Measurements from ENCODE around the gene RPAP2.
"Not testable (repeated sequence)": the region's sequence is repeated elsewhere in the genome, so short reads cannot be mapped to it uniquely, and the experiment has no call there.

Gene RPAP2
- 42.3 to 59.7 (median 54.5) reads per million in 4 donors for total RNA-seq

DNA sequence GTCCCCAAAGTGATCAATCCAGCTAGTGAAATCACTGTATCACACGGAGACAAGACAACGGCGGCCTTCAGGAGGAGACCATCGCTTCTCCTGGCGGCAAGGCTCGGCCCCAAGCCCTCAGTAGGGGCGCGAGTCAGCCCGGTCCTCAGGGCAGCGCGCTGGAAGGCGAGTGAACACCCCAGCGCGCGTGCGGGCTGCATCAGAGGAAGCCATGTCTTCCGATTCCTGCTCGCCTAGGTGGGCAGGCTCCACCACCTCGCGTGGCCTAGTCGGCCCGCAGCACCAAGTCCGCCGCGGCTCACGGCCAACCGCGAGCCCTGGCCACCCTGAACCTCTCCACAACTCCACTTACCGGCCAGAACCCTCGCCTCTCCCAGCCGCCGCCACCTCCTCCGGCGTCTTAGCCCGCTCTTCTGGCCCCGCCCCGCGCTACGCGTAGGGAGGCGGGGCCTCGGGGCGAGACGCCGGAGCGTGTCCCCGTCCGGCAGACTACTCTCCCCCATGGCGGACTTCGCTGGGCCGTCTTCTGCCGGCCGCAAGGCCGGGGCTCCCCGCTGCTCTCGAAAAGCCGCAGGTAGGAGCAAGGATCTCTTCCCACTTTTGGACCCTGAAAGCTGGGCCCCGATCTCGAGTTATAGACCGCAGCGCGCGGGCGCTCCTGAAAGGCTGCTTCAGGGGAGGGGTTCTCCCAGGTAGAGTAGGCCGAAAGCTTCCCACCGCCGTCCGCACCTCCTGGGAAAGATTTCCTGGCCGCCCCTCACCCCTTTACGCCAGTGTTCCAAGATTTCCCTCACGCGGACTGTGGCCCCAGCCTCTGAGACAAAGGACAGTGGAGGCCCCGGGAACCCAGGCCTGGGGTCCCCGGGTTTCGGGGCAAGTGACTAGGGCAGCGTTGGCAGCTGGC, at the start of gene RPAP2, which contains the start of gene GLMN:
Gene RPAP2, plus strand, starts transcription at position 487 of the 904 bp plus-strand sequence. Its CDS starts 15 bp downstream, at position 502.
Gene GLMN, minus strand, starts transcription at position 415 of the 904 bp plus-strand sequence. CDS start 988 bp downstream, outside the sequence.
- peak; percentile 52 to 93 (median 58) for DNase-seq

DNA sequence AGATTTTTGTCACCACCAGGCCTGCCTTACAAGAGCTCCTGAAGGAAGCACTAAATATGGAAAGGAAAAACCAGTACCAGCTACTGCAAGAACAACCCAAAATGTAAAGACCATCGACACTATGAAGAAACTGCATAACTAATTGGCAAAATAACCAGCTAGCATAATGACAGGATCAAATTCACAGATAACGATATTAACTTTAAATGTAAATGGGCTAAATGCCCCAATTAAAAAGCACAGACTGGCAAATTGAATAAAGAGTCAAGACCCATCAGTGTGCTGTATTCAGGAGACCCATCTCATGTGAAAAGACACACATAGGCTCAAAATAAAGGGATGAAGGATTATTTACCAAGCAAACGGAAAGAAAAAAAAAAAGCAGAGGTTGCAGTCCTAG, 44.1 kb upstream of the RPAP2 start:
- DNase-seq: not testable (repeated sequence)

DNA sequence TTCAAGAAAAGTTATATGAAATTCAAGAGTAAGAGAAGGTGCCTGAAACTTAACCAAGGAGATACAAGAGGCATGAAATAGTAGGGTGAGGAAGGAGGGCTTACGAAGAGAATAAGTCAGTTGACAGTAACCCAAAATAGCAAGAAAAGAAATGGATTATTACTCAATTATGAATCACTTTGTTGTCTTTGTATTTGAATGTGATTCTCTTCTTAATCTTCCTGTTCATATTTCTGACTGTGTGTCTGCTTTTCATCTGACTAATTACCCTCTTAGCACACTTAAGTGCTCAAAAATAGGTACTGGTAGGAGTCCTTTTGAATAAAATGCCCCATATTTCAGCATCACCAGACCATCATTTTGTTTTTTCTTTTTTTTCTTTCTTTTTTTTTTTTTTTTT, 39.5 kb upstream of the RPAP2 start:
- no peak for DNase-seq

DNA sequence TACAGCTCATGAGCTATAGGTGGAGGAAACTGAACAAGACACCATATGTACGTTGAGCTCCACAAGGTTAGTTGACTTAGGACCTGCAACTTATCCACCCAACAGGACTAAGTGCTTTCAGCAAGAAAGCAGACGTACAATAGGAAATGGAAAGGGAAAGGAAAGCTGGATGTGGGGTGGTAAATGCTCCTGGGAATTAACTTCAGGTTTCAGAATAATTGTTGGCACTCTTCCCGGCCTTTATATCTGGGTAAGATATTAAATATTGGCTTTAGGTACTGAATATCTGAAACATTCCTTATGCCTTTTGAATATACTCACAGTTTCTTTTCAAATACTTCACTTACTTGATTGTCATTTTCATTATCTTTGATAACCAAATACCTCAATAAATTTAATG, 36.3 kb upstream of the RPAP2 start:
- DNase-seq: no peak

DNA sequence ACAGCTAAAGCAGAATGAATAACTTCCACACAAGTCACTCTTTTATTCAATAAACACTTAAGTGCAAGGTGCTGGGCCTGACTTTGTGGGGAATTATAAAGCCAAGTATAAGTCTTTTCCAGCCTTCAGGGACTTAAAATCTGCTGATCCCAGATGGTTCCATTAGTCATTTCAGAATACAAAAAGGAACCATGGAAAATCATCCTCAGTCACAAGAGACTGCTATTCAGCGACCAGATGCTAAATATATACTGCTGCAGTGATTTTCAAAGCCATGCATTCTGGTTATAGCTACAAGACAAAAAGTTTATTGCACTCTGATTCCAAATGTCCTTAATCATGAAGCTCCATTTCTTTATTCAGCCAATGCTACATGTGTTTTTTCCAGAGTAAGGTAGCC, 25.8 kb upstream of the RPAP2 start:
- no peak for DNase-seq

DNA sequence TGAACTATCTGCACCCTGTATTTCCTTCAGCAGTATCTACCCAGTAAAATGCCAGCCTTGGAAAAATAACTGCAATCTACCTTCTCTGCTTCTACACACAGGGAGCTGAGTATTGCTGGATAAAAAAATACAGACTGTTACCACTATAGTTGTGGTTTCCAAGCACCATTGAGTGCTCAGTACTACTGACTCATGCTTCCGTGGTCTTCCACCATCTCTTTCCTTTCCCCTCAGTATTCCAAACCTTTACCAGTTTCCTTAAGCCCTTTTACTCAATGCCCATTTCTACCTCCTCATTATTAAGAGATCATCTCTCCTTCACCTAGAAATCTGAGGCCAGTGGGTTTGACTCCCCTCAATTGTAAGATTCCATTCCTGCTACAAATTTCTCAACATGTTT, 23.9 kb upstream of the RPAP2 start:
- DNase-seq: no peak

DNA sequence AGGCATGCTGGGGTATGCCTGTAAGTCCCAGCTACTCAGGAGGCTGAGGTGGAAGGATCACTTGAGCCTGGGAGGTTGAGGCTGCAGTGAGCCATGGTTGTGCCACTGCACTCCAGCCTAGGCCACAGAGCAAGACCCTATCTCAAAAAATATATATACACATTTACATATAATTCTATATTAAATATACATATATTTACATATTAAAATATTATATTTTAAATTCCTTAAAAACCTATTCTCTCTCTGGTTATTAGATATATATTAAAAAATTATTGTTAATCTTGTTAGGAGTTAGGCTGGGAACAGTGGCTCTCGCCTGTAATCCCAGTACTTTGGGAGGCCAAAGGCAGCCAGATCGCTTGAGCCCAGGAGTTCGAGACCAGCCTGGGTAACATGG, 22.8 kb upstream of the RPAP2 start:
- DNase-seq: no peak

DNA sequence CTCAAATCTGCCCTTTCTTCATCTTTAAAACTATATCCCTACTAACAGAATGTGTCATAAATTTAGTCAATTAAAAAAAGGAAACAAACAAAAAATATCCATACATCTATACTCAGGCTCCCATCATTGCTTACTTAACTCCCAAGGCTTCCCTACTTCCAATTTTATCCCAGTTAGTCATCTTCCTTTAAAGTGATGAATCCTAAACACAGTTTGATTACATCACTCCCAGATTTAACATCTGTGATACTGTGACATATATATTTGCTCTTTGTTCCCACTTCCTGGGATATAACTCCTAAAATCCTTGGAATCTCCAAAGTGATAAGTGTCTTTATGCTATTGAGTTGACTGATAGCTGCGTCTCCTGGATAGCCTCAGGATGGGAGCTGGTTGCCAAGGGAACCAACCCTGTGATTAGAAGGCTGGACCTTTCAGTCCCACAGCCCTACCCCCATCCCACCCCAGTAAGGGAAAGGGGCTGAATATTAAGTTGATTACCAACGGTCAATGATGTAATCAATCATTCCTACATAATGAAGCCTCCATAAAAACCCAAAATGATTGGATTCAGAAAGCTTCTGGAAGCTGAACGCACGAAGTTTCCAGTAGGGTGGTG, 21.6 kb upstream of the RPAP2 start:
- no peak for DNase-seq

DNA sequence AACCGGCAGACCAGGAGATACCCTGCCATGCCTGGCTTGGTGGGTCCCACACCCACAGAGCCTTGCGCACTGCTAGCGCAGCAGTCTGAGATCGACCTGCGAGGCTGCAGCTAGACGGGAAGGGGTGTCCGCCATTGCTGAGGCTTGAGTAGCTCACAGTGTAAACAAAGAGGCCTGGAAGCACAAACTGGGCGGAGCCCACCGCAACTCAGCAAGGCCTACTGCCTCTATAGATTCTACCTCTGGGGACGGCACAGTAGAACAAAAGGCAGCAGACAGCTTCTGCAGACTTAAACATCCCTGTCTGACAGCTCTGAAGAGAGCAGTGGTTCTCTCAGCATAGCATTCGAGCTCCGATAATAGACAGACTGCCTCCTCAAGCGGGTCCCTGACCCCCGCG, 19.1 kb upstream of the RPAP2 start:
- not testable (repeated sequence) for DNase-seq

DNA sequence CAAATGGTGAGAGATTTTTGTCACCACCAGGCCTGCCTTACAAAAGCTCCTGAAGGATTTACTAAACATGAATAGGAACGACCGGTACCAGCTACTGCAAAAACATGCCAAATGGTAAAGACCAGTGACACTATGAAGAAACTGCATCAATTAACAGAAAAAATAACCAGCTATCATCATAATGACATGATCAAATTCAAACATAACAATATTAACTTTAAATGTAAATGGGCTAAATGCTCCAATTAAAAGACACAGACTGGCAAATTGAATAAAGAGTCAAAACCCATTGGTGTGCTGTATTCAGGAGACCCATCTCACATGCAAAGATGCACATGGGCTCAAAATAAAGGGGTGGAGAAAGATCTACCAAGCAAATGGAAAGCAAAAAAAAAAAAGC, 17.4 kb upstream of the RPAP2 start:
- not testable (repeated sequence) for DNase-seq

DNA sequence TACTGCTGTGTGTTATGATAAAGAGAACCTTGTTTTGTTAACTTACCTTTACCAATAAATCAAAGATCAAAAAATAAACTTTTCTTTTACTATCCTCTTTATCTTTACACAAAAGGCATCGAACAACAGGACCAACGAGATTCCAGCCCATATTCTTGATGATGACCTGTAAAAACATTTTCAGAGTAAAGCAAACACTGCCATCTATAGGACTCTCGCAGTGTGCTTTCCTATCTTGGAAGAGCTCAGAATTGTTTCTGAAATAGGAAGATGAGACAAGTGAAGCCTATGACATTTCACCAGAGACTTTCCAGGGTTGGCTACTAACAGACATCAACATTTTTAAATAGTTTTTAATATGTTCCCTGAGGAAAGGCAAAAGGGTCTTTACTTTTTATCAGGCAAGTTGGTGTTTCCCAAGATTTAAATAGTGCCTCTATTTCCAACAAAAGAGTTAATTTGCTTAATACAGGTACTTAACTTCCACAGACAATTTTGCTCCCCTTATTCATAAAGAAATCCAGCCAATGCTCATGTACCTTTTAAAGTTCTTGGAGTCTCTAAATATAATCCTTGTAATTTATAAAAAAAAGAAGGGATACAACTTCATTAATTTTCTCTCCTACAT, 7.4 kb upstream of the RPAP2 start:
- DNase-seq: peak in 1 of 5 donors; percentile 59

DNA sequence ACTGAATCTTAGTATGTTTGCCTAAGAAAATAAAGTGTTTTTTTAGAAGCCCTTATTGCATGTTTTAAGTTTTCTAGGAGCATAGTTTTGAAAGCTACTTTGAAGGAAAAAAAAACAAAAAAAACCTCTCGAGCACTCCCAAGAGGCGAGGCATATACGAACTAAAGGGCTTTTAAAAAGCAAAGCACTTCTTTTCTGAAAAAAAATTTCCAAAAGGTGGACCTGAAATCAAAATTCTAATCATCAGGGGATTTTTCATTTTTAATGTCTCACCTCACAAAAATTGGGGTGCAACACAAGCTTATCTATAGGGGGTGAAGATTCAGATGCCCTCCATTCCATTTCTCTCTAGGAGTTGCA, 666 bp upstream of the RPAP2 start:
- DNase-seq: no peak

DNA sequence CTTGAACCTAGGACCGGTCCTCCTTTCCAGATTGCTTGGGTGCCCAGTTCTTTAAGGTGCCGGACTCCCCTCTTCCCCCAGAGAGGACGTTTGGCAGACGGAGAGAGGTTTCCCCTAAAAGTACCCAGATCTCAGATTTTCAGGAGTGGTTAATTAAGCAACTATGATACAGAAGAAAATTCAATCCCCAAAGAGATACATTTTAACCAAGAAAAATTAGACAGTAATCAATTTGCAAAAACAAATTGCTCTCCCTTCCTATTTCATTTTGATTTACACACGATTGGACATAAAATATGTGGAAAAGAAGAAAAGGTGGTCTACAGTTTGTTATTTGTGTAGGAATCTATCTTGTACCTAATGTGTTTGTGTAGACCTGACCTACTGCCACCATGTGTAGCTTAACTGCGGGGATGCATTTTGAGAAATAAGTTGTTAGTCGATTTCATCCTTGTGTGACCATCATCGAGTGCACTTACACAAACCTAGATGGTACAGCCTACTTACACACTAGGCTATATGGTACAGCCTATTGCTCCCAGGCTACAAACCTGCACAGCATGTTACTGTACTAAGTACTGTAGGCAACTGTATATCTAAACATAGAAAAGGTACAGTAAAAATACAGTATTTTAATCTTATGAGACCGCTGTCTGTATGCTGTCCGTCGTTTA, 755 bp downstream of the RPAP2 start:
- no peak for DNase-seq

DNA sequence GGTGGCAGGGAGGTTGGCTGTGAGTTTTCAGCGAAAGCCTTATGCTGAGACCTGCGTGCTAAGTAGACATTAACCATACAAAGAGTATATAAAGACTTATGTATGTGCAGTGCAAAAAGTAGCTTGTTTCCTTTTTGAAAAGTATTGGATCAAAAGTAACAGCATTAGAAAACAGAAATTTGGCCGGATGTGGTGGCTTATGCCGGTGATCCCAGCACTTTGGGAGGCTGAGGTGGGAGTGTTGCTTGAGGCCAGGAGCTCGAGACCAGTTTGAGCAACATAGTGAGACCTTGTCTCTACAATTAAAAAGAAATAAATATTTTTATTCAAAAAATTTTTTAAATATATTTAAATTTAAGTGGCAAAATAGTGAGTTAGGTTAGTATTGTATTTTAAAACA, 2.2 kb downstream of the RPAP2 start:
- no peak for DNase-seq

DNA sequence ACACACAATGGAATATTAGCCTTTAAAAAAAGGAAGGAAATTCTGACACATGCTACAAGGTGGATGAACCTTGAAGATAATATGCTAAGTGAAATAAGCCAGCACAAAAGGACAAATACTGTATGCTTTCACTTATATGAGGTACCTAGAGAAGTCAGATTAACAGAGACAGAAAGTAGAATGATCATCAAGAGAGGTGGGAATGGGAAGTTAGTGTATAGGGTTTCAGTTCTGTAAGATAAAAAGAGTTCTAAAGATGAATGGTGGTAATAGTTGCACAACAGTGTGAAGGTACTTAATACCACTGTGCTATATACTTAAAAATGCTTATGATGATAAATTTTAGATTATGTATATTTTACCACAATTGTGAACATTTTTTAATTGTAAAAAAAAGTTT, 7.2 kb downstream of the RPAP2 start:
- DNase-seq: no peak

DNA sequence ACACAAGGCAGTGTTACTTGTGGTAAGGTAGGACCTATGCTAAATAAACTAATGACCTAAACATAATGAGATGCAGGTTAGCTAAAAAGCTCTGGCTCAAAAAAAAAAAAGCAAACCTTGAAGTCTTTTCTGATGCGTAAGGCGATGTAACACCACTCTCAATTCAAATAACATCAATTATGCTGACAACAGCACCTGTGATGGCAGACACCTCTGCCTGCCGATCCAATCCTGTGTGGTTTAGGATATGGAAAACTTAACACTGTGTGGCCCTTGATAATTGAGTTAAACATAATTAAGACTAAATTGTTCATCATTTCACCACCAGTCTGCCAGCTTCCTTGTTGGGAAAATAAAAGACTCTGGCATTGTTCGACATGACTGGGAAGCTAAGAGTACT, 9.1 kb downstream of the RPAP2 start:
- no peak for DNase-seq

DNA sequence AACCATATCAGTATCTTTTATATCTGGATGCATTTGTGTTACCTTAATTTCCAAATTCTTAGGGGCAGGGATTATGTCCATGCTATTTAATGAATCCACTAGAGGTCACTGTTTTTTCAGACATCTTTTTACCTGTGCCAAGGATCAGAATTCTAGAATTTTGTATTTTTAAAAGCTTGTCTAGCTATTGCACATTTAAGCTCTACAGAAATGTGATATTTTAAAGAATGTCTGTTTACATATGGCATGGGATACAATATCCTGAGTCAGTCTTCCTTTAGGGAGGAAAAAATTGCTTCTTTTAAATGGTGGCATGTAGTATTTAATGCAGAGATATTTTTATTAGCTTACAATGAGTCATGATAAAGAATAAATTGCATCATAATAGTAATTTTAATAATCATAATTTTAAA, 11.3 kb downstream of the RPAP2 start:
- DNase-seq: peak in 1 of 5 donors; percentile 50

DNA sequence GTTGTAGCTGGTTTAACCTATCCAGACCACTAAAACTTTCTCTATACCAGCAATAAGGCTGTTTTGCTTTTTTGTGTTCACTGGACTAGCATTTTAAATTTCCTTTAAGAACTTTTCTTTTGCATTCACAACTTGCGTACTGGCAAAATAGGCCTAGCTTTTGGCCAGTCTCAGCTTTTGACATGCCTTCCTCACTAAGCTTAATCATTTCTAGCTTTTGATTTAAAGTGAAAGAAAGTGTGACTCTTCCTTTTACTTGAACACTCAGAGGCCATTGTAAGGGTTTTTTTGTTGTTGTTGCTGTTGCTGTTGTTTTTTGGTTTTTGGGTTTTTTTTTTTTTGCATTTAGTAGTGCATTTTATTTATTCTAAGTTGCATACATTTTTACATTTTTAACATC, 15.2 kb downstream of the RPAP2 start:
- peak in 1 of 5 donors; percentile 67 for DNase-seq

DNA sequence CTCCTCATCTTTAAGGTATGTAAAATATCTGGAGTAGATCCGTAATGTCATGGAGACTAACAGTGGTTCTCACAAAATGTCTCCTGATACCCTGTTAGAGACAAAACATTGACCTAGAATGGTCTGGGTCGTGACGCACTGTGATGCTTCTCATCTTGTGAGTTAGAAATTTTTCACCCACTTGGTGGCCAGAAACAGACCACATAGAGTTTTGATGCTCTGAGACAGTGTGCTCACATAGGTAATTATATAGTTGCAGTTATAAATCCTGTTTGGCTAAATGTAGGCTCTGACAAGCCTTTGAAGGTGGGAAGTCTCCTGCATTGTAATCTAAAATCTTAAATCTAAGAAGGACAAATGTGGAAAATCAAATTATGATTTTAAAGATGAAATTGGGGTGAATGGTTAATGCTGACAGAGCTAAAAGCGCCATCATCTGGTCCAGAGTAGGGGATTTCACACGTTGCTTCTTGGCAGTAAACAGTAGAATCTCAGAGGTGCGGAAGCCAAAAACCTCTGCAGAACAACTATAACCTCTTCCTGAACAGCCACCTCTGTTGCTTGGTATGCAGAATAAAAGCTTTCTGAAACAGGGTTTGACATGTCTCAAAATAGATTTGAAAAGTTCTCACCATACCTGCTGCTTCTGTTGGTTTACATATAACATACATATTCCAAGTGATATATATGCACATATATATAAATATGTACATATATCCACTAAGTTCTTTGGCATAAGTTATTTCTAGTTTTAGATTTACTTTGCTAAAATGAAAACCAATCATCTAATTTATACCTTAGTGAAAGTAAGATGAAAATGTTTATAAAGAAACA, 17.1 kb downstream of the RPAP2 start:
- peak in 4 of 5 donors; percentile 13 to 81 (median 19) for DNase-seq

DNA sequence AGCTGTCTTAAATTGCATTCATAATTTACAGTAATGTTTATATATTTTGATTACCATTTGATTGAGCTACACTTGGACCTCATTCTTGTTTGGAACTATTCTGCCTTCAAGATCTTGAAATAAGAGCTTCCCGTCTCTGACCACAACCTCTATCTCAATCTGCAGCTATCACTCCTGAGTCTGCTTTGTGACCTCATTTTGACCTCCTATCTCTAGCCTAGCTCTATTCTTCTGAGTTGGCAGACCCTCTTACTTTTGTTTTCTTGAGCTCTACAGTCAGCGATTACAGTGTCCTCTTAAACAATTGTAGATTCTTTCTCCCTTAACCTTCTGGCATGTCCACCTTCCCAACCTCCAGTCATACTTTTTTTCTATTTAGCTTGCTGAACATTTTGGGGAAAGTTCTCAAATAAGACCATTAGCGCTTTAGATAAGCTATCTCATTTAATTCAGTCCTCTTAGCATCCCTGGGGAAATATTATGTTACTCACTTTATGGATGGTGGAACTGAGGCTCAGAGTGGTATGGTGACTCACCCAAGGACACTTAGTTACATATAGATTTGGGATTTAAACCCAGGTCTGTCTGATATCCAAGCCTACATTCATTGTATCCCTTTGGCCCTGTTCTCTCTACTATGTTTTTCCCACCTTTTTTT, 19.1 kb downstream of the RPAP2 start:
- DNase-seq: peak in 1 of 5 donors; percentile 64

Measured in T-helper 1 cell (primary cell).